HG02870 (cell line): ENCODE measurements around the gene MIB2.

Source experiments
- ATAC-seq: cut with Tn5 transposase; IDR thresholded peaks from one replicate; pipeline ENCODE4 v1.9.1; 2021; ENCODE audit warnings: mild to moderate bottlenecking, moderate library complexity; ENCODE audit not compliant: unreplicated experiment

MIB2 gene

GRCh38 chr1:1677718-1678580 lies 62.6 kb downstream of the MIB2 start:
- ATAC-seq = peak; percentile 50

GRCh38 chr1:1678581-1679380 lies 63.5 kb downstream of the MIB2 start:
- no peak for ATAC-seq
